ENCODE data around the gene MEDAG. TPM values are rescaled to one million over a fixed set of nuclear protein-coding genes. Genes with fewer than 3 reads are reported as not detected.
A peak's percentile ranks its signal among the peaks of the same experiment; 100 is the strongest.

The MEDAG gene
- total RNA-seq, 2 donors from 2014 or later, result 163 to 634 TPM

GRCh38 chr13:30872685-30873461 is 33.2 kb upstream of the MEDAG start:
- Histone ChIP-seq H3K4me3 (no peak overlapping the region), H3K27ac (peak overlapping the region; percentile 93 to 94), H3K27me3 (replicated peaks; ENCODE audit: insufficient read depth) (no peaks in the 10 kb centered on the region), H3K4me1 (ENCODE audit: control insufficient read depth in 1 of 2, low read depth in 2 of 2) (peaks cover 45 to 90% of the 10 kb centered on the region in 2 donors), H3K9me3 (no peaks in the 10 kb centered on the region), H3K36me3 (no peaks in the 10 kb centered on the region)
- DNase-seq (ENCODE audit: low spot score) (no peak), ATAC-seq (ENCODE audit: insufficient number of reproducible peaks, low FRiP score, low read depth) (peak; percentile 32)
- no peak for TF ChIP-seq CTCF (IDR thresholded peaks at IDR 0.05)

GRCh38 chr13:30873499-30873898 is 32.6 kb upstream of the MEDAG start:
- Histone ChIP-seq H3K27ac (peak overlapping the region; percentile 49 to 94), H3K4me1 (ENCODE audit: control insufficient read depth in 1 of 2, low read depth in 2 of 2) (peaks cover 46 to 94% of the 10 kb centered on the region in 2 donors)
- no peak for DNase-seq (ENCODE audit: low spot score)

GRCh38 chr13:30874111-30874510 is 32.0 kb upstream of the MEDAG start:
- ATAC-seq (ENCODE audit: insufficient number of reproducible peaks, low FRiP score, low read depth) (no peak), DNase-seq (ENCODE audit: low spot score) (no peak)
- Histone ChIP-seq H3K4me1 (ENCODE audit: control insufficient read depth in 1 of 2, low read depth in 2 of 2) (peaks cover 46 to 90% of the 10 kb centered on the region in 2 donors), H3K4me3 (no peak overlapping the region), H3K9me3 (no peaks in the 10 kb centered on the region), H3K36me3 (no peaks in the 10 kb centered on the region), H3K27me3 (replicated peaks; ENCODE audit: insufficient read depth) (no peaks in the 10 kb centered on the region), H3K27ac (peak overlapping the region; percentile 49 to 94)
- TF ChIP-seq CTCF (IDR thresholded peaks at IDR 0.05), result no peak

More at GRCh38 chr13:30873499-30873898, 32.6 kb upstream of the MEDAG start:
- TF ChIP-seq CTCF (IDR thresholded peaks at IDR 0.05), result no peak
- no peak for ATAC-seq (ENCODE audit: insufficient number of reproducible peaks, low FRiP score, low read depth)
- Histone ChIP-seq H3K36me3 (no peaks in the 10 kb centered on the region), H3K9me3 (no peaks in the 10 kb centered on the region), H3K4me3 (no peak overlapping the region), H3K27me3 (replicated peaks; ENCODE audit: insufficient read depth) (no peaks in the 10 kb centered on the region)

GRCh38 chr13:30874561-30874960 is 31.5 kb upstream of the MEDAG start:
- Histone ChIP-seq H3K36me3 (no peaks in the 10 kb centered on the region), H3K27ac (peak overlapping the region; percentile 49 to 94), H3K4me1 (ENCODE audit: control insufficient read depth in 1 of 2, low read depth in 2 of 2) (peaks cover 45 to 90% of the 10 kb centered on the region in 2 donors), H3K27me3 (replicated peaks; ENCODE audit: insufficient read depth) (no peaks in the 10 kb centered on the region), H3K9me3 (no peaks in the 10 kb centered on the region), H3K4me3 (no peak overlapping the region)
- DNase-seq (ENCODE audit: low spot score), result no peak
- no peak for TF ChIP-seq CTCF (IDR thresholded peaks at IDR 0.05)
- no peak for ATAC-seq (ENCODE audit: insufficient number of reproducible peaks, low FRiP score, low read depth)

- H3K4me1 ChIP-seq (ENCODE audit: control insufficient read depth in 1 of 2, low read depth in 2 of 2), result peaks cover 51 to 90% of the 10 kb centered on the region in 2 donors
- peak overlapping the region; percentile 59 to 97 for H3K27ac ChIP-seq
- H3K4me3 ChIP-seq, result no peak overlapping the region
- no peaks in the 10 kb centered on the region for H3K36me3 ChIP-seq
- DNase-seq (ENCODE audit: low spot score), result no peak
- no peak for TF ChIP-seq CTCF (IDR thresholded peaks at IDR 0.05)
- no peaks in the 10 kb centered on the region for H3K9me3 ChIP-seq
- ATAC-seq (ENCODE audit: insufficient number of reproducible peaks, low FRiP score, low read depth), result peak; percentile 31
- no peaks in the 10 kb centered on the region for H3K27me3 ChIP-seq (replicated peaks; ENCODE audit: insufficient read depth)
Observed at GRCh38 chr13:30877335-30877734, 28.7 kb upstream of the MEDAG start.

Data from thoracic aorta (tissue), 2 donors.